ENCODE data around the gene SLC35G1. TPM values are rescaled to one million over a fixed set of nuclear protein-coding genes. Genes with fewer than 3 reads are reported as not detected.

The SLC35G1 gene
- 7.3 TPM for polyA plus RNA-seq (2013, experiment 1 of 2)
- 7.5 TPM for polyA plus RNA-seq (2013, experiment 2 of 2)

DNA sequence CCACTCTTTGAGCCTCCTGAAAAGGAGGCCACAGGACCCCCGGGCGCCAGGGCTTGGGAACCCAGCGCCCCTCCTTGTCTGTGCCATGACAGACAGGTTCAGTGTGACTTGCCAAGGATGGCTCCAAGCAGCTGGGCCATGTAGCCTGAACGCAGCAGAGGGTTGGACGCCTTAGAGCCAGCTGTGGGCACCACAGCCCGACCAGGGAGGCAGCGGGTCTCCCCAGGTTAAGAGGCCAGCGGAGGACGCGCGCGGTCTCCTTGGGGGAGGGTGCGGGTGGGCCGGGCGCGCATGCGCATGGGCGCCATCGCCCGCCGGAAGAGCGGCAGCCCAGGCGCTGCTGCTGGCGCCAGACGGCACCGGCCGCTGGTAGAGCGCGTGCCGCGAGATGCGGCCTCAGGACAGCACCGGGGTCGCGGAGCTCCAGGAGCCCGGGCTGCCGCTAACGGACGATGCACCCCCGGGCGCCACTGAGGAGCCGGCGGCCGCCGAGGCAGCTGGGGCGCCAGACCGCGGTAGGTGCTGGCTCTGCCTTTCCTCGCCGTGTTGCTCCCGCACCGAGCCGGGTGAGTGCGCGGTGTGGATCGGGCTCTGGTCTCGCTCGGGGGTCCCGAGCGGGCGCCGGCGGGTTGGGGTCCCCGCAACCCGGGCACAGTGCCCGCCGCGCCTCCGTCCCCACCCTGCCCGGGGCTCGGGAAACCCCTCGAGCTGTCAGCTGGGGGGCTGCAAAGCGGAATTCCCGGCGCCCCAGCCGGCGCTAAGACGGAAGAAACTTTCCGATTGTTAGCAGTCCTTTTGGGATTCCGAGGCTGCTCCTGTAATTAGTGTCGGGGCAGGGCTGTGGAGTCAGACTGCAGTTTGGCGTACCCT, at the start of gene SLC35G1:
SLC35G1 (plus strand) TSS at position 333 of the 870 bp plus-strand sequence; CDS start at position 389, 56 bp downstream.
- peaks cover 54% of the 10 kb centered on the region for H3K27me3 ChIP-seq (ENCODE audit: insufficient read depth, low read length)
- WGBS: 2% methylated on average over 82 of the region's 82 CpGs
- peak within 1 kb of the TSS; percentile 82 for H3K9ac ChIP-seq (ENCODE audit: low read depth, low read length)
- H3K36me3 ChIP-seq (ENCODE audit: insufficient read depth, low read length): no peaks in the 10 kb centered on the region
- H3K9me3 ChIP-seq (ENCODE audit: insufficient read depth, low read depth, low read length): no peaks in the 10 kb centered on the region
- peak within 1 kb of the TSS; percentile 70 for H3K4me3 ChIP-seq (ENCODE audit: low read length)
- H3K4me1 ChIP-seq (ENCODE audit: insufficient read depth, low read length): peaks cover 22% of the 10 kb centered on the region; the same call in 1 of the 2 replicates
- no peak within 1 kb of the TSS for H3K27ac ChIP-seq (ENCODE audit: low read depth, low read length)

DNA sequence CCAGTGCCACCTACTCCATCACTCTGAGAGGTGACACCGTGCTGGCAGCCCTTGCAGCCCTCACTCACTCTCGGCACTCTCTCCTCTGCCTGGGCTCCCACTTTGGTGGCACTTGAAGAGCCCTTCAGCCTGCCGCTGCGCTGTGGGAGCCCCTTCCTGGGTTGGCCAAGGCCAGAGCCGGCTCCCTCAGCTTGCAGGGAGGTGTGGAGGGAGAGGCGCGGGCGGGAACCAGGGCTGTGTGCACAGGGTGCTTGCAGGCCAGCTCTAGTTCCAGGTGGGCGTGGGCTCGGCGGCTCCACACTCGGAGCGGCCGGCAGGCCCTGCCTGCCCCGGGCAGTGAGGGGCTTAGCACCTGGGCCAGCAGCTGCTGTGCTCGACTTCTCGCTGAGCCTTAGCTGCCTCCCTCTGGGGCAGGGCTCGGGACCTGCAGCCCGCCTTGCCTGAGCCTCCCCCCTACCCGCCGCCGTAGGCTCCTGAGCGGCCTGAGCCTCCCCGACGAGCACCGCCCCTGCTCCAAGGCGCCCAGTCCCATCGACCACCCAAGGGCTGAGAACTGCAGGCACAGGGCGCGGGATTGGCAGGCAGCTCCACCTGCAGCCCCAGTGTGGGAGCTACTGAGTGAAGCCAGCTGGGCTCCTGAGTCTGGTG, 48.7 kb upstream of the SLC35G1 start:
- Histone ChIP-seq H3K9ac (ENCODE audit: low read depth, low read length) (no peak overlapping the region), H3K36me3 (ENCODE audit: insufficient read depth, low read length) (no peaks in the 10 kb centered on the region), H3K27me3 (ENCODE audit: insufficient read depth, low read length) (peaks cover 89% of the 10 kb centered on the region), H3K4me3 (ENCODE audit: low read length) (no peak overlapping the region), H3K27ac (ENCODE audit: low read depth, low read length) (no peak overlapping the region), H3K9me3 (ENCODE audit: insufficient read depth, low read depth, low read length) (peaks cover 19% of the 10 kb centered on the region), H3K4me1 (ENCODE audit: insufficient read depth, low read length) (peaks cover 21% of the 10 kb centered on the region; the same call in 1 of the 2 replicates)
- 96% methylated on average over 30 of the region's 30 CpGs for WGBS

GRCh38 chr10:93849593-93849992, 44.2 kb upstream of the SLC35G1 start:
- H3K4me1 ChIP-seq (ENCODE audit: insufficient read depth, low read length): peaks cover 15% of the 10 kb centered on the region; the same call in 1 of the 2 replicates
- no peaks in the 10 kb centered on the region for H3K36me3 ChIP-seq (ENCODE audit: insufficient read depth, low read length)
- H3K4me3 ChIP-seq (ENCODE audit: low read length): no peak overlapping the region
- H3K27me3 ChIP-seq (ENCODE audit: insufficient read depth, low read length): peaks cover 86% of the 10 kb centered on the region
- 25% methylated on average over 4 of the region's 4 CpGs for WGBS
- H3K9ac ChIP-seq (ENCODE audit: low read depth, low read length): no peak overlapping the region
- H3K27ac ChIP-seq (ENCODE audit: low read depth, low read length): peak overlapping the region; percentile 5; the same call in 1 of the 2 replicates
- peaks cover 13% of the 10 kb centered on the region for H3K9me3 ChIP-seq (ENCODE audit: insufficient read depth, low read depth, low read length)

DNA sequence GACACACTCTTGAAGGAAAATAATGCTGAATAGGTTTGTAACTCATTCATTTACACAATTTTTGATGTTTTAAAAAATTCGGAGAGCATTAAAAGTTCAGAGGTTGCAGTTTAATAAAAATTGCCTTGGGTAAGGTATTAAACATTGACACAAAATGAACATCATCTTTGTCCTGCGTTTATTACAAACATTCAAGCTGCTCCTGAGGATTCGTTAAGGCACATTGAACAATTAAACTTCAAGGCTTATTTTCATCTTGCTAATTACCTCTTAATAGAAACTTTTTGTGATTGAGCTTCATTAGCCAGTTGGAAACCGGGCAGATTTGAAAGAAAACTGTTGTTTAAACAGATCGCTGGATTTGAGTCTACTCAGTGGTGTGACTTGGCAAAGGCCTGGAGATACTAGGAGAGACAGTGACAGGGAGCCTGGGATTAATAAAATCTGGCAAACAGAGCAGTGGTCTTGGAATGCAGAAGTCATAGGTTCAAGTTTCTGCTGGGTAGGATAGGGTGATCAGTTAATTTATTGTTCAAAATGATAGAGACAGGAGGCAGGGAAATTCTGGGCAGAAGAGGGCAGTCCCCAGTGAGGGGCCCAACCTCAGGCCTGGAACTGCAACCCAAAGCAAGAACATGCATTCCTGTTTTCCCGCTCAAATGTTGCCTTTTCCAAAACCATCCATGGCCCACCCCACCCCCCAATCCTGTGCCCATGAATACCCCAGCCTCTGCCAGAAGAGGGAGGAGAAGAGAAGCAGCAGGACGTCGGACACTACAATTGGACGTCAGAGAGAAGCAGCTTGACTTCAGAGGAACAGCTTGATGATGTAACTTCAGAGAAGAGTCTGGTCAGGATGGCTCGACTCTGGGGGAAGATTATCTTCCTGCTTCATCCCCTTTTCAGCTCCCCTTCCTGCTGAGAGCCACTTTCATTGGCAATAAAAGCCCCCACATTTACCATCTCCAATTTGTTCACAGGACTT, 43.5 kb upstream of the SLC35G1 start:
- Histone ChIP-seq H3K27me3 (ENCODE audit: insufficient read depth, low read length) (peaks cover 86% of the 10 kb centered on the region), H3K9me3 (ENCODE audit: insufficient read depth, low read depth, low read length) (peaks cover 9% of the 10 kb centered on the region; the same call in 1 of the 2 replicates), H3K27ac (ENCODE audit: low read depth, low read length) (0 out of 2 replicates have a peak overlapping the region, but pooled peaks have one; percentile 5), H3K4me3 (ENCODE audit: low read length) (no peak overlapping the region), H3K4me1 (ENCODE audit: insufficient read depth, low read length) (peaks cover 15% of the 10 kb centered on the region; the same call in 1 of the 2 replicates), H3K36me3 (ENCODE audit: insufficient read depth, low read length) (no peaks in the 10 kb centered on the region), H3K9ac (ENCODE audit: low read depth, low read length) (no peak overlapping the region)
- 63% methylated on average over 9 of the region's 10 CpGs for WGBS

GRCh38 chr10:93851169-93851568, 42.6 kb upstream of the SLC35G1 start:
- Histone ChIP-seq H3K9ac (ENCODE audit: low read depth, low read length) (no peak overlapping the region), H3K9me3 (ENCODE audit: insufficient read depth, low read depth, low read length) (peaks cover 9% of the 10 kb centered on the region; the same call in 1 of the 2 replicates), H3K4me1 (ENCODE audit: insufficient read depth, low read length) (peaks cover 15% of the 10 kb centered on the region; the same call in 1 of the 2 replicates), H3K36me3 (ENCODE audit: insufficient read depth, low read length) (no peaks in the 10 kb centered on the region), H3K27ac (ENCODE audit: low read depth, low read length) (no peak overlapping the region), H3K27me3 (ENCODE audit: insufficient read depth, low read length) (peaks cover 86% of the 10 kb centered on the region), H3K4me3 (ENCODE audit: low read length) (no peak overlapping the region)
- 95% methylated on average over 3 of the region's 3 CpGs for WGBS

- WGBS: 95% methylated on average over 4 of the region's 4 CpGs
- H3K9ac ChIP-seq (ENCODE audit: low read depth, low read length): no peak overlapping the region
- H3K36me3 ChIP-seq (ENCODE audit: insufficient read depth, low read length): no peaks in the 10 kb centered on the region
- H3K27me3 ChIP-seq (ENCODE audit: insufficient read depth, low read length): peaks cover 83% of the 10 kb centered on the region
- H3K27ac ChIP-seq (ENCODE audit: low read depth, low read length): no peak overlapping the region
- peaks cover 15% of the 10 kb centered on the region; the same call in 1 of the 2 replicates for H3K4me1 ChIP-seq (ENCODE audit: insufficient read depth, low read length)
- no peak overlapping the region for H3K4me3 ChIP-seq (ENCODE audit: low read length)
- H3K9me3 ChIP-seq (ENCODE audit: insufficient read depth, low read depth, low read length): peaks cover 9% of the 10 kb centered on the region; the same call in 1 of the 2 replicates
Measured at GRCh38 chr10:93852476-93853095, 41.2 kb upstream of the SLC35G1 start.

- 87% methylated on average over 2 of the region's 3 CpGs for WGBS
- Histone ChIP-seq H3K4me3 (ENCODE audit: low read length) (no peak overlapping the region), H3K27ac (ENCODE audit: low read depth, low read length) (no peak overlapping the region), H3K9ac (ENCODE audit: low read depth, low read length) (no peak overlapping the region), H3K27me3 (ENCODE audit: insufficient read depth, low read length) (peaks cover 73% of the 10 kb centered on the region), H3K36me3 (ENCODE audit: insufficient read depth, low read length) (no peaks in the 10 kb centered on the region), H3K4me1 (ENCODE audit: insufficient read depth, low read length) (peaks cover 4% of the 10 kb centered on the region; the same call in 1 of the 2 replicates), H3K9me3 (ENCODE audit: insufficient read depth, low read depth, low read length) (0 out of 2 replicates have a peak, but pooled peaks cover 3% of the 10 kb centered on the region)
Measured at GRCh38 chr10:93854975-93855374, 38.8 kb upstream of the SLC35G1 start.

DNA sequence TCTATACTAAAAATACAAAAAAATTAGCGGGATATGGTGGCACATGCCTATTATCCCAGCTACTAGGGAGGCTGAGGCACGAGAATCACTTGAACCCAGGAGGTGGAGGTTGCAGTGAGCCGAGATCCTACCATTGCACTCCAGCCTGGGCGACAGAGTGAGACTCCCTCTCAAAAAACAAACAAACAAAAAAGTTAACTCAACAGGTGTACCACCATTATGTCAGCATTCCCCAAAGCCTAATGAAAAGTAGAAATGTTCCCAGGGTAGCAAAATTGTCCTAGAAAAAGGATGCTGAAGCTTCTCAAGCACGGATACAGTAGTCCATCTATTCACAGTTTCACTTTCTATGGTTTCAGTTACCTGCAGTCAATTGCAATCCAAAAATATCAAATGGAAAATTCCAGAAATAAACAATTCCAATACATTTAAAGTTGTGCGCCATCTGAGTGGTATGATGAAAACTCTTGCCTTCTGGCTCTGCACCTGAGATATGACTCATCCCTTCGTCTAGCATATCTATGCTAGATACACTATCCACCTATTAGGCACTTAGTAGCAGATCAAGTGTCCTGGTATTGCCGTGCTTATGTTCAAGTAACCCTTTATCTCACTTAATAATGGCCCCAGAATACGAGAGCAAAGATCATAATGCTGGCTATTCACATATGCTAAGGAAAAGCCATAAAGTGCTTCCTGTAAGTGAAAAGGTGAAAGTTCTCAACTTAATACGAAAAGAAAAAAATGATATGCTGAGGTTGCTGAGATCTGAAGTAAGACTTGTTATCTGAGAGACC, 37.2 kb upstream of the SLC35G1 start:
- 97% methylated on average over 10 of the region's 10 CpGs for WGBS
- Histone ChIP-seq H3K4me3 (ENCODE audit: low read length) (no peak overlapping the region), H3K27me3 (ENCODE audit: insufficient read depth, low read length) (peaks cover 57% of the 10 kb centered on the region), H3K9ac (ENCODE audit: low read depth, low read length) (no peak overlapping the region), H3K9me3 (ENCODE audit: insufficient read depth, low read depth, low read length) (no peaks in the 10 kb centered on the region), H3K4me1 (ENCODE audit: insufficient read depth, low read length) (no peaks in the 10 kb centered on the region; the same call in 1 of the 2 replicates), H3K27ac (ENCODE audit: low read depth, low read length) (no peak overlapping the region), H3K36me3 (ENCODE audit: insufficient read depth, low read length) (no peaks in the 10 kb centered on the region)

GRCh38 chr10:93859049-93859655, 34.6 kb upstream of the SLC35G1 start:
- H3K27me3 ChIP-seq (ENCODE audit: insufficient read depth, low read length): peaks cover 31% of the 10 kb centered on the region
- H3K36me3 ChIP-seq (ENCODE audit: insufficient read depth, low read length): no peaks in the 10 kb centered on the region
- H3K27ac ChIP-seq (ENCODE audit: low read depth, low read length): no peak overlapping the region
- WGBS: 69% methylated on average over 2 of the region's 3 CpGs
- no peak overlapping the region for H3K4me3 ChIP-seq (ENCODE audit: low read length)
- H3K9me3 ChIP-seq (ENCODE audit: insufficient read depth, low read depth, low read length): peaks cover 12% of the 10 kb centered on the region; the same call in 1 of the 2 replicates
- no peaks in the 10 kb centered on the region; the same call in 1 of the 2 replicates for H3K4me1 ChIP-seq (ENCODE audit: insufficient read depth, low read length)
- no peak overlapping the region for H3K9ac ChIP-seq (ENCODE audit: low read depth, low read length)
